ENCODE results near the gene EIF4ENIF1. TPM values are rescaled to one million over a fixed set of nuclear protein-coding genes. Genes with fewer than 3 reads are reported as not detected.

EIF4ENIF1 gene
- total and polyA plus RNA-seq, 9 of the 15 experiments (the other 6 are each of a cell fraction or from before 2014, with no cell fraction given) = 2.5 to 24.9 (median 15.8) TPM

- TF ChIP-seq MGA (IDR thresholded peaks at IDR 0.05) (no peak), SNAPC5 (CRISPR knock-in tag; IDR thresholded peaks at IDR 0.05) (no peak), ZNF3 (CRISPR knock-in tag; IDR thresholded peaks at IDR 0.05) (no peak), E2F6 (IDR thresholded peaks at IDR 0.05; ENCODE audit: borderline replicate concordance in 1 of 2, extremely low read depth in 1 of 2, insufficient read depth in 1 of 2, insufficient read length in 1 of 2, low read depth in 1 of 2, low read length in 1 of 2, poor library complexity in 1 of 2, severe bottlenecking in 1 of 2) (peak in 1 of 2 experiments; percentile 55), EWSR1 (IDR thresholded peaks at IDR 0.05; ENCODE audit: borderline replicate concordance, low read depth, partially characterized antibody) (no peak), KLF10 (CRISPR knock-in tag; IDR thresholded peaks at IDR 0.05) (no peak)
- TF ChIP-seq, protein P1, sequence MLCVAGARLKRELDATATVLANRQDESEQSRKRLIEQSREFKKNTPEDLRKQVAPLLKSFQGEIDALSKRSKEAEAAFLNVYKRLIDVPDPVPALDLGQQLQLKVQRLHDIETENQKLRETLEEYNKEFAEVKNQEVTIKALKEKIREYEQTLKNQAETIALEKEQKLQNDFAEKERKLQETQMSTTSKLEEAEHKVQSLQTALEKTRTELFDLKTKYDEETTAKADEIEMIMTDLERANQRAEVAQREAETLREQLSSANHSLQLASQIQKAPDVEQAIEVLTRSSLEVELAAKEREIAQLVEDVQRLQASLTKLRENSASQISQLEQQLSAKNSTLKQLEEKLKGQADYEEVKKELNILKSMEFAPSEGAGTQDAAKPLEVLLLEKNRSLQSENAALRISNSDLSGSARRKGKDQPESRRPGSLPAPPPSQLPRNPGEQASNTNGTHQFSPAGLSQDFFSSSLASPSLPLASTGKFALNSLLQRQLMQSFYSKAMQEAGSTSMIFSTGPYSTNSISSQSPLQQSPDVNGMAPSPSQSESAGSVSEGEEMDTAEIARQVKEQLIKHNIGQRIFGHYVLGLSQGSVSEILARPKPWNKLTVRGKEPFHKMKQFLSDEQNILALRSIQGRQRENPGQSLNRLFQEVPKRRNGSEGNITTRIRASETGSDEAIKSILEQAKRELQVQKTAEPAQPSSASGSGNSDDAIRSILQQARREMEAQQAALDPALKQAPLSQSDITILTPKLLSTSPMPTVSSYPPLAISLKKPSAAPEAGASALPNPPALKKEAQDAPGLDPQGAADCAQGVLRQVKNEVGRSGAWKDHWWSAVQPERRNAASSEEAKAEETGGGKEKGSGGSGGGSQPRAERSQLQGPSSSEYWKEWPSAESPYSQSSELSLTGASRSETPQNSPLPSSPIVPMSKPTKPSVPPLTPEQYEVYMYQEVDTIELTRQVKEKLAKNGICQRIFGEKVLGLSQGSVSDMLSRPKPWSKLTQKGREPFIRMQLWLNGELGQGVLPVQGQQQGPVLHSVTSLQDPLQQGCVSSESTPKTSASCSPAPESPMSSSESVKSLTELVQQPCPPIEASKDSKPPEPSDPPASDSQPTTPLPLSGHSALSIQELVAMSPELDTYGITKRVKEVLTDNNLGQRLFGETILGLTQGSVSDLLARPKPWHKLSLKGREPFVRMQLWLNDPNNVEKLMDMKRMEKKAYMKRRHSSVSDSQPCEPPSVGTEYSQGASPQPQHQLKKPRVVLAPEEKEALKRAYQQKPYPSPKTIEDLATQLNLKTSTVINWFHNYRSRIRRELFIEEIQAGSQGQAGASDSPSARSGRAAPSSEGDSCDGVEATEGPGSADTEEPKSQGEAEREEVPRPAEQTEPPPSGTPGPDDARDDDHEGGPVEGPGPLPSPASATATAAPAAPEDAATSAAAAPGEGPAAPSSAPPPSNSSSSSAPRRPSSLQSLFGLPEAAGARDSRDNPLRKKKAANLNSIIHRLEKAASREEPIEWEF (CRISPR knock-in tag; IDR thresholded peaks at IDR 0.05) = no peak
Measured at GRCh38 chr22:31488988-31489617, 539 bp downstream of the EIF4ENIF1 start (continued).
